HCT116 (cell line): ENCODE measurements around the gene SLC66A1. TPM values are rescaled to one million over a fixed set of nuclear protein-coding genes. Genes with fewer than 3 reads are reported as not detected.

Experiments
- ATAC-seq: fragments of 200-7000 bp; cut with Tn5 transposase; 2 replicates; pipeline ENCODE4 v1.9.1; 2020; ENCODE audit warnings: mild to moderate bottlenecking, moderate library complexity
- BruUV-seq: library from RNA; stranded (reverse); fragments of 400-500 nt; replicated peaks from 2 replicates; lab custom pipeline; 2021; lab: Mats Ljungman, UMichigan
- CTCF ChIA-PET: fragments of 300-600 bp; sonication (Branson Sonifier 250); formaldehyde crosslinking; loops from one replicate; lab custom pipeline; 2021; ENCODE audit warnings: antibody characterized with exemption; lab: Charles Lee
- POLR2A ChIA-PET: fragments of 300-600, 350-600 bp; sonication (Branson Sonifier 250); formaldehyde crosslinking; loops from one replicate; lab custom pipeline; 2021; ENCODE audit warnings: antibody characterized with exemption; lab: Charles Lee
- RAD21 ChIA-PET, 2 experiments: fragments of 300-600 bp; sonication (Branson Sonifier 250); formaldehyde crosslinking; loops; one replicate each; lab custom pipeline; 2023; ENCODE audit warnings: low total read pairs in 2 of 2; ENCODE audit not compliant: uncharacterized antibody in 2 of 2, unreplicated experiment in 2 of 2, low non-redundant PET in 1 of 2; lab: Charles Lee
- DNase-seq: peaks from one replicate; pipeline ENCODE4 v3.0.0-alpha.2; 2010; ENCODE audit warnings: low read depth, low spot score
- H2AFZ ChIP-seq: fragments of 200-600 bp; shearing (Covaris generic), sonication (generic); 2 replicates; pipeline ENCODE4 v1.6.1; 2017; ENCODE audit warnings: low read depth, mixed run types, mixed read lengths, antibody characterized with exemption, low read length; ENCODE audit not compliant: poor library complexity, severe bottlenecking
- H3K27ac ChIP-seq: 2 replicates; pipeline ENCODE4 v1.5.1; 2012; ENCODE audit warnings: low read depth, low read length
- H3K27me3 ChIP-seq: fragments of 200-600 bp; sonication (generic); 2 replicates; pipeline ENCODE4 v1.6.1; 2016; ENCODE audit warnings: mixed run types, low read length, mixed read lengths; ENCODE audit not compliant: insufficient read depth
- H3K36me3 ChIP-seq, 2 experiments: fragments of 200-500 bp in 1 of 2; fragments of 200-600 bp in 1 of 2; sonication (Bioruptor generic) in 1 of 2; sonication (generic) in 1 of 2; 2 replicates each; pipeline versions ENCODE4 v1.5.1 to v1.6.1; 2014 to 2016; ENCODE audit warnings: low read length in 2 of 2, inconsistent platforms in 1 of 2, mixed read lengths in 1 of 2, mixed run types in 1 of 2; ENCODE audit not compliant: insufficient read depth in 2 of 2, control insufficient read depth in 1 of 2
- H3K4me1 ChIP-seq, 2 experiments: fragments of 200-600 bp in 1 of 2; sonication (generic) in 1 of 2; 2 replicates each; pipeline versions ENCODE4 v1.5.1 to v1.6.1; 2012 to 2017; ENCODE audit warnings: low read length in 2 of 2, inconsistent platforms in 1 of 2, mild to moderate bottlenecking in 1 of 2, mixed read lengths in 1 of 2, mixed run types in 1 of 2, moderate library complexity in 1 of 2; ENCODE audit not compliant: insufficient read depth in 2 of 2, control insufficient read depth in 1 of 2
- H3K4me2 ChIP-seq: fragments of 200-600 bp; sonication (generic); 2 replicates; pipeline ENCODE4 v1.6.1; 2017; ENCODE audit warnings: mixed run types, low read length, mixed read lengths
- H3K4me3 ChIP-seq, 2 experiments: fragments of 200-600 bp in 1 of 2; sonication (generic) in 1 of 2; replicated peaks in 1 of 2; 2 replicates each; pipeline ENCODE4 v1.5.1; 2011 to 2016; ENCODE audit warnings: low read length in 2 of 2, control low read depth in 1 of 2, low read depth in 1 of 2, mild to moderate bottlenecking in 1 of 2, mixed read lengths in 1 of 2, mixed run types in 1 of 2
- H3K79me2 ChIP-seq: fragments of 200-600 bp; sonication (generic); 2 replicates; pipeline ENCODE4 v1.6.1; 2017; ENCODE audit warnings: mild to moderate bottlenecking, mixed run types, low read length, moderate library complexity, mixed read lengths; ENCODE audit not compliant: insufficient read depth
- H3K9ac ChIP-seq: fragments of 200-600 bp; sonication (generic); 2 replicates; pipeline ENCODE4 v1.6.1; 2016; ENCODE audit warnings: low read length, mixed read lengths
- H3K9me2 ChIP-seq: fragments of 200-600 bp; sonication (generic), shearing (Covaris generic); 2 replicates; pipeline ENCODE4 v1.6.1; 2017; ENCODE audit warnings: mixed run types, mild to moderate bottlenecking, moderate library complexity; ENCODE audit not compliant: insufficient read depth
- H3K9me3 ChIP-seq, 2 experiments: fragments of 200-500 bp in 1 of 2; fragments of 200-600 bp in 1 of 2; sonication (Bioruptor generic) in 1 of 2; sonication (generic) in 1 of 2; 2 replicates each; pipeline ENCODE4 v1.6.1; 2014 to 2017; ENCODE audit warnings: low read length in 2 of 2, mixed read lengths in 2 of 2, inconsistent platforms in 1 of 2, low read depth in 1 of 2, mild to moderate bottlenecking in 1 of 2, mixed run types in 1 of 2, moderate library complexity in 1 of 2; ENCODE audit not compliant: control insufficient read depth in 1 of 2, insufficient read depth in 1 of 2
- H4K20me1 ChIP-seq: fragments of 200-600 bp; sonication (generic), shearing (Covaris generic); 2 replicates; pipeline ENCODE4 v1.6.1; 2017; ENCODE audit warnings: mixed run types, mild to moderate bottlenecking, moderate library complexity; ENCODE audit not compliant: insufficient read depth
- ATF3 ChIP-seq: IDR thresholded peaks from 2 replicates; pipeline ENCODE4 v1.6.1; 2012
- CEBPB ChIP-seq: IDR thresholded peaks from 2 replicates; pipeline ENCODE4 v1.6.1; 2012; ENCODE audit warnings: low read depth
- EGR1 ChIP-seq: IDR thresholded peaks from 2 replicates; pipeline ENCODE4 v1.6.1; 2012; ENCODE audit warnings: low read depth
- JUND ChIP-seq: IDR thresholded peaks from 2 replicates; pipeline ENCODE4 v1.6.1; 2012
- POLR2A ChIP-seq: IDR thresholded peaks from 2 replicates; pipeline ENCODE4 v1.7.0; 2011; ENCODE audit warnings: borderline replicate concordance; ENCODE audit not compliant: insufficient read depth, insufficient read length; ENCODE audit errors: extremely low read depth
- POLR2AphosphoS5 ChIP-seq: IDR thresholded peaks from 2 replicates; pipeline ENCODE4 v1.6.1; 2011; ENCODE audit warnings: mild to moderate bottlenecking, low read depth, low read length, moderate library complexity
- RAD21 ChIP-seq: IDR thresholded peaks from 2 replicates; pipeline ENCODE4 v1.6.1; 2012; ENCODE audit warnings: low read depth, mild to moderate bottlenecking
- SIN3A ChIP-seq: IDR thresholded peaks from 2 replicates; pipeline ENCODE4 v1.6.1; 2012; ENCODE audit warnings: low read depth
- SRF ChIP-seq: IDR thresholded peaks from 2 replicates; pipeline ENCODE4 v1.6.1; 2012; ENCODE audit warnings: low read depth
- ZFX ChIP-seq: fragments of 450-650 bp; IDR thresholded peaks from 2 replicates; pipeline ENCODE4 v1.6.1; 2017
- intact Hi-C: fragments of 100-400 bp; cut with micrococcal nuclease; formaldehyde crosslinking; loops from 2 replicates; pipeline ENCODE4 v1.10.0; 2022
- total RNA-seq: library from RNA; stranded (reverse); gene quantifications from one replicate; pipeline ENCODE4 v1.2.1, GENCODE V29; 2021; ENCODE audit not compliant: unreplicated experiment
- TF ChIP-seq, protein P1 (sequence below): IDR thresholded peaks from 2 replicates; pipeline ENCODE4 v1.6.1; 2012

SLC66A1 gene
- total RNA-seq, 1 experiment from 2014 or later = 11.1 TPM

GRCh38 chr1:19337289-19337688 is 25.2 kb downstream of the SLC66A1 start (continued):
- TF ChIP-seq JUND (no peak; the same call in 1 of the 2 replicates), RAD21 (no peak), ZFX (no peak), CEBPB (no peak), SIN3A (no peak), EGR1 (no peak), POLR2A (no peak)

DNA sequence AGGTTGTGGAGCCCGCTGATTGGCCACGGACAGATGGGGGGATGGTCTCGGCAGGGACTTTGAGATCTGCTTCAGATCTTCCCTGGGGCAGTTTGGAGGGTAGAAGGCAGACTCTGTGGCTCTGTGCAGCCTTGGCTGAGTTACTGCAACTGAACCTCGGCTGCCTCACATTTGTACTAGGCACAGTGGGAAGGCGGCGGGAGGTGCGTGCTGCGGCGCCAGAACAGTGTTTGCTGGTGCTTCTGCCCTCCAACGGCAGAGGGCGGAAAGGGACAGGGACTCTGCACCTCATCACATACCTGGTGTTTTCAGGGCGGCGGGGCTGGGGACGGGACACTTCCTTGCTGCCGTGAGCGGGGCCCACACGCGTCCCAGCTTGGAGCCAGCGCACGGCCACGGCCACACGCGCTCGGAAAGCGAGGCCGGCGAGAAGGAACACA is 26.2 kb downstream of the SLC66A1 start:
- TF ChIP-seq, protein P1, sequence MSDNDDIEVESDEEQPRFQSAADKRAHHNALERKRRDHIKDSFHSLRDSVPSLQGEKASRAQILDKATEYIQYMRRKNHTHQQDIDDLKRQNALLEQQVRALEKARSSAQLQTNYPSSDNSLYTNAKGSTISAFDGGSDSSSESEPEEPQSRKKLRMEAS = no peak
- no peak for TF ChIP-seq SIN3A
- TF ChIP-seq EGR1 = no peak
- no peak for TF ChIP-seq ATF3
- TF ChIP-seq SRF = no peak
- TF ChIP-seq JUND = no peak
- no peak for TF ChIP-seq POLR2AphosphoS5
- TF ChIP-seq POLR2A = no peak
- no peaks in the 10 kb centered on the region; a peak in 1 of 4 replicates for H3K36me3 ChIP-seq
- peaks cover 34 to 57% of the 10 kb centered on the region in 2 experiments for H3K4me1 ChIP-seq
- H3K27me3 ChIP-seq = no peaks in the 10 kb centered on the region
- H3K9me2 ChIP-seq = no peaks in the 10 kb centered on the region
- no peak for DNase-seq
- H3K9ac ChIP-seq = no peak overlapping the region
- ChIA-PET RAD21 (no interaction called here), CTCF (no interaction called here), POLR2A (no interaction called here)
- H3K9me3 ChIP-seq = no peaks in the 10 kb centered on the region
- no TSS peak for BruUV-seq
- H4K20me1 ChIP-seq = no peaks in the 10 kb centered on the region
- H3K27ac ChIP-seq = no peak overlapping the region; the same call in 1 of the 2 replicates
- intact Hi-C loops = no loop called here
- no peak overlapping the region for H3K4me2 ChIP-seq
- no peak overlapping the region for H2AFZ ChIP-seq
- H3K4me3 ChIP-seq = no peak overlapping the region
- H3K79me2 ChIP-seq = no peaks in the 10 kb centered on the region
- no peak for ATAC-seq
